Body of pancreas (tissue), 4 donors: ENCODE measurements around the gene RMDN3. TPM values are rescaled to one million over a fixed set of nuclear protein-coding genes. Genes with fewer than 3 reads are reported as not detected.

ENCODE experiments used
- ATAC-seq: fragments of 150-250 bp; one replicate; pipeline ENCODE4 v1.9.1; 2016
- DNase-seq, 4 donors: peaks; one replicate each; pipeline ENCODE4 v3.0.0-alpha.2; 2019
- H3K27ac ChIP-seq, 4 donors: fragments of 200-600 bp; sonication (generic); 1 replicate in 3 of 4; 2 replicates in 1 of 4; pipeline versions ENCODE4 v1.5.1 to v1.6.1; 2016 to 2019; ENCODE audit warnings: mild to moderate bottlenecking in 1 of 4, mixed read lengths in 1 of 4, moderate library complexity in 1 of 4
- H3K27me3 ChIP-seq, 2 donors: fragments of 200-600 bp; sonication (generic); one replicate each; pipeline ENCODE4 v1.6.0; 2016; ENCODE audit warnings: mild to moderate bottlenecking in 1 of 2
- H3K36me3 ChIP-seq, 2 donors: fragments of 200-600 bp; sonication (generic); replicated peaks in 1 of 2; 2 replicates each; pipeline ENCODE4 v1.5.1; 2016; ENCODE audit warnings: low read depth in 2 of 2; ENCODE audit not compliant: insufficient read depth in 1 of 2
- H3K4me1 ChIP-seq: fragments of 200-600 bp; sonication (generic); one replicate; pipeline ENCODE4 v1.6.0; 2016
- H3K4me3 ChIP-seq, 2 donors: fragments of 200-600 bp; sonication (generic); 1 replicate in 1 of 2; 2 replicates in 1 of 2; pipeline ENCODE4 v1.5.1; 2016 to 2019
- H3K9me3 ChIP-seq, 3 donors: fragments of 200-600 bp; sonication (generic); 1 replicate in 2 of 3; 2 replicates in 1 of 3; pipeline ENCODE4 v1.5.1; 2016
- POLR2A ChIP-seq, 3 donors: fragments of 450-650 bp; IDR thresholded peaks; one replicate each; pipeline ENCODE4 v1.6.1; 2016; ENCODE audit warnings: antibody characterized with exemption in 3 of 3, mild to moderate bottlenecking in 2 of 3
- WGBS, 2 donors: methylation state at CpG; one replicate each; pipeline ENCODE4 v1.1.5; 2017; 5-methylcytosine and 5-hydroxymethylcytosine counted together
- intact Hi-C: fragments of 100-400 bp; cut with DNase I; formaldehyde crosslinking; loops from one replicate; pipeline ENCODE4 v1.15.1; 2023
- total RNA-seq, 2 donors: library from RNA; depleted of rRNA; stranded (reverse); fragments of >200 nt; gene quantifications; one replicate each; pipeline ENCODE4 v1.1.0, GENCODE V29; 2016
- TF ChIP-seq, protein P1 (sequence below), 7 experiments: fragments of 450-650 bp in 4 of 7; fragments of 200-600 bp in 3 of 7; sonication (generic) in 3 of 7; IDR thresholded peaks; one replicate each; pipeline ENCODE4 v1.5.1; 2016 to 2019; ENCODE audit warnings: antibody characterized with exemption in 7 of 7

Gene RMDN3, protein sequence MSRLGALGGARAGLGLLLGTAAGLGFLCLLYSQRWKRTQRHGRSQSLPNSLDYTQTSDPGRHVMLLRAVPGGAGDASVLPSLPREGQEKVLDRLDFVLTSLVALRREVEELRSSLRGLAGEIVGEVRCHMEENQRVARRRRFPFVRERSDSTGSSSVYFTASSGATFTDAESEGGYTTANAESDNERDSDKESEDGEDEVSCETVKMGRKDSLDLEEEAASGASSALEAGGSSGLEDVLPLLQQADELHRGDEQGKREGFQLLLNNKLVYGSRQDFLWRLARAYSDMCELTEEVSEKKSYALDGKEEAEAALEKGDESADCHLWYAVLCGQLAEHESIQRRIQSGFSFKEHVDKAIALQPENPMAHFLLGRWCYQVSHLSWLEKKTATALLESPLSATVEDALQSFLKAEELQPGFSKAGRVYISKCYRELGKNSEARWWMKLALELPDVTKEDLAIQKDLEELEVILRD
- total RNA-seq = 10 to 100 TPM; 17.6 to 23.7 TPM

DNA sequence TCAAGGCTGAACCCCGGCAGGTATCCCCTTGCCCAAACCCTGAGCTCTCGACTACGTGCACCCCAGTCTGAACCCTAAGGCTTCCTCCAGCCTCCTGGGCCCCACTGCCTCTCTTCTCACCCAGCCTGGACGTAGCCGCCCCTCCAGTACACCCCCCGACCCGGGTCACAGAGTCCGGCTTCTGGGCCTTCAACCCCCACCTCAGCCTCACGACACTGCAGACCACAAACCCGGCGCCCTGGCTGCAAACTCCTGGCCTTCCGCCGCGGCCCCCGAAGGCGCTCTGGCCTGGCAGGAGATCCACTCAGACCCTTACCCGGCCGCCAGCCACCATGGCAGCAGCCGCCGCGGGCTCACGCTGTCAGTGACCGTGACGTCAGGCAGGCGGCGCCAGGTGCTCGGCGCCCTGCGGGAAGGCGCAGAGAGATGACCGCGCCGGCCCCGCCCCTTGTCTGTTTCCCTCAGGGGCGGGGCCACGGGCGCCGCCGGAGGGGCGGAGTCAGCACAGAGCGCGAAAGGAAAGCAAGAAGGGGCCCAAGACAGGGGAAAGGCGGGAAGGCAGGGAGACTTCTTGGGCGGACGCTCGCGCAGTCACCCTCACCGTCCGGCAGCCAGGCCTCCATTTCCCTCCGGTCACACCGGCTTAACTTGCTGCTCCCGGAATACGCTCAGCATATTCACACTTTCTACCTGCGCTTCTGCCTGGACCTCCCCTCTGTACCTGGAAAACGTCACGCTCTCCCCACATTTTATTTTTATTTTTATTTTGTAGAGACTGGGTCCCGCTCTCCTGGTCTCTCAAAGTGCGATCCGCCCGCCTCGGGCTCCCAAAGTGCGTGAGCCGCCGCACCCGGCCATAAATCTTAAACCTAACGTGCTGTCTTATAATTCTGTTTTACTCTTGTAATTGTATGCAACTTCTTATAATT is at the start of gene RMDN3:
Gene RMDN3, minus strand, starts transcription at position 372 of the 929 bp plus-strand sequence. CDS start 471 bp downstream, outside the sequence.
- peak within 1 kb of the TSS; percentile 74 to 89 (median 80) for H3K27ac ChIP-seq
- 1% methylated on average over 24 to 50 of the region's 66 CpGs for WGBS, 2 donors
- peak; percentile 99 for ATAC-seq
- peaks cover 27% of the 10 kb centered on the region for H3K4me1 ChIP-seq
- intact Hi-C loops = no loop called here
- DNase-seq = peak; percentile 92 to 95 (median 94)
- peaks cover 5 to 6% of the 10 kb centered on the region in 2 donors for H3K36me3 ChIP-seq
- TF ChIP-seq POLR2A (IDR thresholded peaks at IDR 0.05) = peak; percentile 53 to 85 (median 71)
- TF ChIP-seq, protein P1, sequence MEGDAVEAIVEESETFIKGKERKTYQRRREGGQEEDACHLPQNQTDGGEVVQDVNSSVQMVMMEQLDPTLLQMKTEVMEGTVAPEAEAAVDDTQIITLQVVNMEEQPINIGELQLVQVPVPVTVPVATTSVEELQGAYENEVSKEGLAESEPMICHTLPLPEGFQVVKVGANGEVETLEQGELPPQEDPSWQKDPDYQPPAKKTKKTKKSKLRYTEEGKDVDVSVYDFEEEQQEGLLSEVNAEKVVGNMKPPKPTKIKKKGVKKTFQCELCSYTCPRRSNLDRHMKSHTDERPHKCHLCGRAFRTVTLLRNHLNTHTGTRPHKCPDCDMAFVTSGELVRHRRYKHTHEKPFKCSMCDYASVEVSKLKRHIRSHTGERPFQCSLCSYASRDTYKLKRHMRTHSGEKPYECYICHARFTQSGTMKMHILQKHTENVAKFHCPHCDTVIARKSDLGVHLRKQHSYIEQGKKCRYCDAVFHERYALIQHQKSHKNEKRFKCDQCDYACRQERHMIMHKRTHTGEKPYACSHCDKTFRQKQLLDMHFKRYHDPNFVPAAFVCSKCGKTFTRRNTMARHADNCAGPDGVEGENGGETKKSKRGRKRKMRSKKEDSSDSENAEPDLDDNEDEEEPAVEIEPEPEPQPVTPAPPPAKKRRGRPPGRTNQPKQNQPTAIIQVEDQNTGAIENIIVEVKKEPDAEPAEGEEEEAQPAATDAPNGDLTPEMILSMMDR (IDR thresholded peaks at IDR 0.05) = peak in 2 of 7 experiments; percentile 33 to 56
- peak within 1 kb of the TSS; percentile 84 to 91 for H3K4me3 ChIP-seq
- no peaks in the 10 kb centered on the region for H3K27me3 ChIP-seq
- no peaks in the 10 kb centered on the region for H3K9me3 ChIP-seq

DNA sequence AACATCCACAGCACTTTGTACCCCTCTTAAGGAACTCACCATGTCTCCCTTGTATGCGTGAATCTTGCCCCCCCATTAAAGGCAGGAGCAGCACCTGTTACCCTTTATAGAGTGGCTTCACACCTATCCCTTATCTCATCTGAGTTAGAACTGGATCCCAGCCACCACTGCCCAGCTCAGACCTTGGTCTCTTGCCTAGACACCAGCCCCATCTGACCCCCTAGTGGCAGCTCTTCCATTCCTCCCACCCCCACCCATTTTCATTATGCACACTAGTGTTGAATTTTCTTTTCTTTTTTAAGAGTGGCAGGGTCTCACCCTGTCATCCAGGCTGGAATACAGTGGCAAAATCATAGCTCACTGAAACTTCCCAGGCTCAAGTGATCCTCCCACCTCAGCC is 48.6 kb upstream of the RMDN3 start:
- DNase-seq = peak in 1 of 4 donors; percentile 45
- intact Hi-C loops = no loop called here

DNA sequence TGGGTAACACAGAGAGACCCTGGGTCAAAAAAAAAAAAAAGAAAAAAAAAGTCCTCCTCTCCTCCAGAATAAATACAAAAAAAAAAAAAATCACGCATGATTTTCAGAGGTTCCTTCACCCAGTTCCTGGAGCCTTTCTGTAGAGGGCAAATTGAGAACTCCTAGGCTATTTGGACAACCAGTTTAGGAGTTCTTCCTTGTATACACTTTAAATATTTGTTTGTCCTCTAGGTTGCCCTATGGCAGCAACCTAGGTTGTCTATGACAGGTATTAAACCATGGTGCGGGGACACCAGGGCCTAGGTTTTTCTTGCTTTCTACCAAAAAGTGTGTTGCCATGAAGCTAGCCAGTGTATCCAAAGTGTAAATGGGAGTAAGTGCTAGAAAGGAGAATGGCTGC is 48.0 kb upstream of the RMDN3 start:
- H3K4me1 ChIP-seq = peaks cover 20% of the 10 kb centered on the region
- DNase-seq (no peak), ATAC-seq (no peak)
- no peak overlapping the region for H3K27ac ChIP-seq
- H3K36me3 ChIP-seq = no peaks in the 10 kb centered on the region
- no peaks in the 10 kb centered on the region for H3K9me3 ChIP-seq
- H3K27me3 ChIP-seq = no peaks in the 10 kb centered on the region
- WGBS, 2 donors = 80 to 85% methylated on average over 2 of the region's 2 CpGs
- no peak overlapping the region for H3K4me3 ChIP-seq
- TF ChIP-seq, protein P1 (IDR thresholded peaks at IDR 0.05) = no peak
- TF ChIP-seq POLR2A (IDR thresholded peaks at IDR 0.05) = no peak
- intact Hi-C loops = no loop called here

More for the DNA sequence above, 48.6 kb upstream of the RMDN3 start:
- Histone ChIP-seq H3K27ac (no peak overlapping the region), H3K4me3 (no peak overlapping the region), H3K27me3 (no peaks in the 10 kb centered on the region), H3K9me3 (no peaks in the 10 kb centered on the region), H3K4me1 (peaks cover 27% of the 10 kb centered on the region), H3K36me3 (no peaks in the 10 kb centered on the region)
- TF ChIP-seq POLR2A (IDR thresholded peaks at IDR 0.05) = no peak
- TF ChIP-seq, protein P1 (IDR thresholded peaks at IDR 0.05) = peak in 1 of 7 experiments; percentile 14
- ATAC-seq = no peak
- 53 to 64% methylated on average over 1 of the region's 1 CpG for WGBS, 2 donors

DNA sequence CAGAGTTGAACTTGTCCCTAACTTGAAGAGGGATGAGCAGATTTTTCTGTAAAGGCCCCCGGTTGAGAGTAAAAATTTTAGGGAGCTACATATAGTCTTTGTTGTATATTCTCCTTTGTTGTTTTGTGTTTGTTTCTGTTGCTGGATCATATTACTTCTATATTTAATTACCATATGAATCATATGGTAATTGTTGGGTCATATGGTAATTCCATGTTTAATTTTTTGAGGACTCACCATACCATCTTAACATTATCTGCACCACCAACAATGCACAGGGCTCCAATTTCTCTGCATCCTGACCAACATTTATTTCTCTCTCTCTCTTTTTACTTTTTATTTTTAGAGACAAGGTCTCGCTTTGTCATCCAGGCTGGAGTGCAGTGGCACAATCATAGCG is 44.5 kb upstream of the RMDN3 start:
- DNase-seq = no peak
- Histone ChIP-seq H3K4me1 (peaks cover 13% of the 10 kb centered on the region), H3K4me3 (no peak overlapping the region), H3K9me3 (no peaks in the 10 kb centered on the region), H3K27me3 (no peaks in the 10 kb centered on the region), H3K36me3 (no peaks in the 10 kb centered on the region), H3K27ac (no peak overlapping the region)
- no peak for ATAC-seq
- WGBS, 2 donors = 95% methylated on average over 3 of the region's 3 CpGs
- TF ChIP-seq POLR2A (IDR thresholded peaks at IDR 0.05) = no peak
- TF ChIP-seq, protein P1 (IDR thresholded peaks at IDR 0.05) = no peak
- intact Hi-C loops = no loop called here
